Keratinocyte (primary cell): ENCODE data around the gene DHX57.

Experiments
- CTCF ChIP-seq, 3 experiments: IDR thresholded peaks in 1 of 3; conservative IDR thresholded peaks in 1 of 3; optimal IDR thresholded peaks in 1 of 3; 2 replicates in 2 of 3; 3 replicates in 1 of 3; pipeline versions ENCODE3 to v1.5.1; 2011; ENCODE audit warnings: low read length in 3 of 3, mild to moderate bottlenecking in 3 of 3, moderate library complexity in 2 of 3, control low read depth in 1 of 3, inconsistent platforms in 1 of 3; ENCODE audit not compliant: insufficient read depth in 2 of 3; ENCODE audit errors: extremely low read depth in 1 of 3
- EZH2 ChIP-seq: IDR thresholded peaks from one replicate; pipeline ENCODE4 v1.6.1; 2012; ENCODE audit warnings: inconsistent platforms, mild to moderate bottlenecking, low read length, moderate library complexity

GRCh38 chr2:38751596-38752410 is 123.9 kb downstream of the DHX57 start:
- no peak for TF ChIP-seq CTCF (optimal IDR thresholded peaks at IDR 0.05 in 1 of 3, IDR thresholded peaks at IDR 0.05 in 1 of 3, conservative IDR thresholded peaks at IDR 0.05 in 1 of 3; ENCODE audit: extremely low read depth in 1 of 3, insufficient read depth in 2 of 3, low read length in 3 of 3)
- TF ChIP-seq EZH2, result no peak
